ENCODE results near the gene REEP1.
"Not testable (repeated sequence)": the region's sequence is repeated elsewhere in the genome, so short reads cannot be mapped to it uniquely, and the experiment has no call there.

The REEP1 gene

DNA sequence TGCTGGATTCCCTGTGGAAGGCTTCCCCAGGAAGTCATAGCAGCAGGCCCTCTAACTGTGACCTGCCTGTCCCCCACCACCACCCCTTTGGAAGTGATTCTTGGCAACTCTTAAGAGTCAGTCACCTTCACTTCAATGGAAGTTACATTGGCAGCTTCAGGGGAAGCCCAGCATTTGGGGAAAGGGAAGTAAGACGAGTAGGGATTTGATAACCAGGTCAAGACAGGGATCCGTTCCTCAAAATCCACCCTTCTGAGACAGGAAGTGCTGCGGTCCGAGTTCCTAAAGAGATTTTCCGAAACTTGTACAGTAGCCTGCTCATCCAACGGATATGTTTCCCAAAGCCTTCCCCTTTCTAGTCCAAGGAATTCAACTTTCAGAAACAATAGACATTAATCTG lies 84.0 kb downstream of the REEP1 start:
- no peak for DNase-seq (ENCODE audit: low read depth, low spot score)
- no peak overlapping the region for H3K27ac ChIP-seq

DNA sequence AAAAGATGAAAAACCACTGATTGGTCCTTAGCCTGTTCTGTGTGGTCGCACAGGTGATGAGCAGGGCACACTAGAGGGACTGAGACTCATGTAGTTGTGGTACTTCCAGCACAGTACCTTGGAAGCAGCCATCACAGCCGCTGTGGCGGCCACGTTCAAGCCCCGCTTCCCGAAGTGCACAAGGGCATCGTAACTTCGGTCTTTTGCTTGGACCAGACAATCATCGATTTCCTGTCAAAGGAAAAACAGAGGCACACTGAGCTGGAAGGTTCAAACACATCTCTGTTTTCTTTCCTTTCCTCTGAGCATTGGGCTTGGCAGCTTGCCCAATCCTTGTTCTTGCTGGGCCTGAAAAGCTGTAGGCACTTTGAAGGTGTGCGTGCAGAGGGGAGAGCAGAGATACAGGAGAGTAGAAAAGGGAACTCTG lies 85.6 kb downstream of the REEP1 start:
- no peak for DNase-seq (ENCODE audit: low read depth, low spot score)
- H3K27ac ChIP-seq, result no peak overlapping the region

DNA sequence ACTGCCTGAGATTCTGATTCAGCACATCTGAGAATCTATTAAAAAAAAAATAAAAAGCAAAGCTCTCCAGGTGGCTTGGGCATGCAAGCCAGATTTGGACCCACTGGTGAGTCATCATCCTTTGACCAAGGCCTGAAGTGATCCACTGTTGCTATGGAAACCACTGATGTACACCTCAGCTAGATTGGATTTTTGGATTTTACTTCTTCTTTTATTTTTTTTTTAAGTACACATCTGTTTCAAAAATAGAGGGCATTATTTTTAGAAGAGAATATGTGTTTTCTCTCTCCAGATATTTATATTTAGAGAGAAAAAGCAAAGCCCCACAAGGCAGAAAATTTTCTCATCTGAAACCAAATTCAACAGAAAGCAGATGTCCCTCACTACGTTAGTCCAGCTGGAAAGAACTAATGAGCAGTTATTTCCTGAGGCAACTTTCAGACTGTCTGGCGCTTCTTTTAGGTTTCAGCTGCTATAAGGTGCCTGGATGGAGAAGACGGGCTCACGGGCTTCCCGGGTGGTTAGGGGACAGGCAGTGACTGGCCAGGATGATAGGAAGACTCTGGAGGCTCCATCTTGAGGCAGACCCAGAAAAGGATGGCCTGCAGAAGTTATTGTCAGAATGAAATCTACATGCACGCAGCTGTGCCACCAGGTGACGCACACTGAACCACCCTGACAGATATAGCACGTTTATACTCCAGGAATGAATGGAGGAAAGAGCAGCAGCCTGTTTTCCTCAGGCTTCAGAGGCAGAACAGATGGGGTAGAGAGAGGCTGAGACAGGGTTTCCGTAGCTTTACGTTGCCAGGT lies 87.6 kb downstream of the REEP1 start:
- DNase-seq (ENCODE audit: low read depth, low spot score), result no peak
- no peak overlapping the region for H3K27ac ChIP-seq

DNA sequence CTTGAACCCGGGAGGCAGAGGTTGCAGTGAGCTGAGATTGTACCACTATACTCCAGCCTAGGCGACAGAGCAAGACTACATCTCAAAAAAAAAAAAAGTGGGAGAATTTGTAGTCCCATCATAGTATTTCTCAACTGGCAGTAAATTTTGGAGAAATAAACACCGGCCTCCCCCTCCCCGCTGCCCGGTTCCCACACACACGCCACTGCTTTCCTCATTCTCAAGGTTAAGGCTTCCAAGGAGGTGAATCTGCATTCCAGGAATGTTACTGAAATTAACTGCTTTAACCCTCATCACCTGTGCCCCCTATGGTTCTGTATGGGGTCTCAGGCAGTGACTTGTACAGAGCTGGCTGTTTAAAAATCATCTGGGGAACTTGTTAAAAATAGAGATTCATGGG lies 88.2 kb downstream of the REEP1 start:
- no peak overlapping the region for H3K27ac ChIP-seq
- DNase-seq (ENCODE audit: low read depth, low spot score), result no peak

DNA sequence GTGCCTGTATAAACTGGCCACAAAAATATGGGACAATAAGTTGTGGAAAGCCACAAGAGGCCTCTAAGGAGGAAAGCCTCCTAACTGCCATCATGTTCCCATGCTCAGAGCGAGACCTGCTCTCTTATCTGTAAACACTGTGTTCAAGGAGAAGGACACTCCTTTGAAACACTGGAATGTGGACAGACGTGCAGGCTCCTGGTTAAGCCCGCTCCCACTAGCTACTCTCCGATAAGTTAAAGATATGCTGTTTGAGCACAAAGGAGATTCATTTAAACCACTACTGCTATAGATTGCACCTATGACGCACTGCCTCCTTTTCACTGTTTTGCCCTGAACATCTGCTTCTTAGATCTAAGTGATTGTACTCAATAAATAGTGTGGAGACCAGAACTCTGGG lies 92.2 kb downstream of the REEP1 start:
- not testable (repeated sequence) for H3K27ac ChIP-seq; DNase-seq (ENCODE audit: low read depth, low spot score)

DNA sequence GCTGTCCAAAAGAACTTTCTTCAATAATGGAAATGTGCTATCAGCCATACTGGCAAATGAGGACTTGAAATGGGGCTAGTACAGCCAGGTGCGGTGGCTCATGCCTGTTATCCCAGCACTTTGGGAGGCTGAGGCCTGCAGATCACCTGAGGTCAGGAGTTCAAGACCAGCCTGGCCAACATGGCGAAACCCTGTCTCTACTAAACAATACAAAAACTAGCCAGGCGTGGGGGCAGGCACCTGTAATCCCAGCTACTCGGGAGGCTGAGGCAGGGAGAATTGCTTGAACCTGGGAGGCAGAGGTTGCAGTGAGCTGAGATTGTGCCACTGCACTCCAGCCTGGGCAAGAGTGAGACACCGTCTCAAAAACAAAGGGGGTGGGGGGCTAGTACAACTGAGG lies 92.6 kb downstream of the REEP1 start:
- not testable (repeated sequence) for DNase-seq (ENCODE audit: low read depth, low spot score)

DNA sequence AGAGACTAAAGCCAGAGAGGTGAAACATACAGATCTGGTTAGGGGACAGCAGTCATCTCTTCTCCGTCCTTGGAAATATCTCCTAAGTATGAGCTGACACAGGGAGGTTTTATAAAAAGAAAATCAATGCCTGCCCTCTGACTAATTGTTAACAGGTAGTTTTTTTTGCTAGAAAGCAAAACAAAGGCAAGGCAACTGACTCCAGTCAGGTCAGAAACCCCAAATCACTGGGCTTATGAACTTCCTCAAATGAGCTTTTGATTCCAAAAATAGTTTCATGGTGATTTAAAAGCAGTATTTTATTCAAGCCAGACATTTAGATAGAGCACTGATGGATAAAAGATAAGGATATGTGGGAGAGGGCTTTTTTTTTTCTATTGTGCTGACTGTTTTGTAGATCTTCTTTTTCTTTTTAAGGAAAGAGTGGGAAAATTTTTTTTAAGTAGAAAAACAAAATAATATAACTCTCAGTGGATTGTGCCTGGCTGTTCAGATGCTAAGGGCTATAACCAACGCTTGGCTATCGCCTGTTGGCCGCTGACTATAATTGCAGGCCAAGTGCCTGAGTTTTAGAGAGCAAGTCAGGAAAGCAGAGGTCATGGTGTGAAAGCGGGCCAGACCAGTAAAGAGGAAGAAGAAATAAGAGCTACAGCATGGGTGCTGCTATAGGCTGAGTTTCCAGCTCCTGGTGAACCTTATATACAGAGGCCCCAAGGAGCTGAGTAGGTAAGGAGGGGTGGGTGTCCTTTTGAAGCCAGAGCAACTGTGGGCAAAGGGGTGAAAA lies 93.3 kb downstream of the REEP1 start:
- no peak for DNase-seq (ENCODE audit: low read depth, low spot score)
- no peak overlapping the region for H3K27ac ChIP-seq

More for the DNA sequence above, 92.6 kb downstream of the REEP1 start:
- H3K27ac ChIP-seq, result not testable (repeated sequence)

DNA sequence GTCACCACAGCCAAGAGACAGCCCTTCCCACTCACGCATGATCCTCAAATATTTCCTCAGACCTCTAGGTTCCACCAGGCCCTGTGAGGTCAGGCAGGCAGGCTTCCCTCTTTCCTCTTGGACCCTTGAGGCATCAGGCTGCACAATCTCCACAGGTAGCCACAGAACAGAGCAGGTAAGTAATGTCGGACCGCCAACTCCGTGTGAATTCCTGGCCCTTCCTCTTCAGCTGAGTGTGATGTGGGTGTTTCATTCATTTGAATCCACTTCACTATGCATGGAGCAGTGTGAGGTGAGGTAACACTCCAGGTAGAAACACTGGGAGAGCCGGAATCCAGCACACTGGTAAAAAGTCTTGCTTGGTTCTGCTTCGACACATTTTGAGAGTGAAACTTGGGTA lies 94.2 kb downstream of the REEP1 start:
- H3K27ac ChIP-seq, result no peak overlapping the region
- DNase-seq (ENCODE audit: low read depth, low spot score), result no peak

DNA sequence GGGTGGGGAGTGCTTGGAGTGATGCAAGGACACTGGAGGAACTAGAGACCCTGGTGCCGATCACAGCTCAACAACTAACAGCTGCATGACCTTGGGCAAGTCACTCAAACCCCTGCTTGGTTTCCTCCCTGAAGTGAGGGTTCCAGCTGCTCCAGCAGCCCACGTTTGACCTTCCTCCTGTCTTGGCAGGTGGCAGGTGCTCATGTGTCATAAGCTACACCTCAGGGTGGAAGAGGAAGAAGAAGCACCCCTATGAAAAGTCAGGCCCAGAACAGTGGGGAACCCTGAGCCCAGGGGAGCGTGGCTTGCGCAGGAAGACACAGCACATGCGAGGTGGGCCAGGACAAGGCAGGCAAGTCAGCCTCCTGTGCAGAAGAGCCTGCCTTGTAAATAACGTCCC lies 95.8 kb downstream of the REEP1 start:
- H3K27ac ChIP-seq, result no peak overlapping the region
- no peak for DNase-seq (ENCODE audit: low read depth, low spot score)

DNA sequence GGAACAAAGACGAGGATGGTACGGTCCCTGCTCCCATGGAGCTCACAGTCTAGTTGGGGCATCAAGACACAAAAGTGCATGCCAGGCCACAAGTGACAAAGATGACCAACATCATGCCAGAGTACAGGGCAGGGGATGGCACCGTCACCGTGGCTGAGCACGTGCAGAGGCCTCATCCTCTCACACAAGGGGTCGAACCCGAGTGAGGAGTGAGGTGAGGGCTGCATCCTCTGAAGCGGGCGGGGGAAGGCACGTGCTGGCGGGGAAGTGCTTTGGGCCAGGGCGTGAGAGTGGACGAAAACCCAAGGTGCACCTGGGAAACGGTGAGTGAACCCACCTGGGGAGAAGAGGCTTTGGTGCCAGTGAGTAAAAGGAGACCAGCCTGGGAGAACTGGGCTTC lies 97.2 kb downstream of the REEP1 start:
- DNase-seq (ENCODE audit: low read depth, low spot score), result no peak
- H3K27ac ChIP-seq, result no peak overlapping the region

DNA sequence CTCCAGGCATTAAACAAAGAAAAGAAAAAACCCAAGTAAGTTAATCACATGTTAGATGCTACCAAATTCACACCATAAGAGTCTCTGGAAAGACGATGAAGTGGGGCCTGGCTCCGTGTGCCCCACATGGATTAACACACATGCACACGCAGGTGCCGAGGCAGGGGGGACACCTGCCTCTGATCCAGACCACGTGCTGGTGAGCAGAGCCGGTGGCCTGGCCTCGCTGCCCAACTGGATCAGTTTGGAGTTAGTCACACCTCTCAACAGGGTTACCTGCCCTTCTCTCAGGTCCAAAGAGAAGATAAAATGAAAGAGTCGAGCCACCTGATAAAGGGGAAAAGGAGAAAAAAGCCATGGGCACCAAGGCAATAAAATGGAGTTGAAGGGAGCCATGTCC lies 97.7 kb downstream of the REEP1 start:
- DNase-seq (ENCODE audit: low read depth, low spot score), result no peak
- no peak overlapping the region for H3K27ac ChIP-seq

DNA sequence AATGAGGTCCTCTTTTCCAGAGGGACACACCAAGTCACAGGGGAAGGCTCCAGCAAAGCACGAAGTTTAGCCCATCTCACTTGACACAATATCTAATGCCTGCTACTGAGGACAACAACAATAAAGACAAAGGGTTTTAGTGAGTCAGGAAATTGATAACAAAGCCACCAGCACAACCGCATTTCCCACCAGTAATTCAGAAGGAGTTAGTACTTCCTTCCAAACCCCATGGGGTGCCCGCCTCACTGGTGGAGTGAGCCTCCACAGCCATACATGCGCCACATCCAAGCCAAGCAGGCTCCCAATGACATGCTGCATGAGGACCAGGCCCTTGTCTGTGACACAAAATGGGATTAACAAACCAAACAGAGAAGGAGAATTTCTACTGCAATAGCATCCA lies 98.1 kb downstream of the REEP1 start:
- no peak overlapping the region for H3K27ac ChIP-seq
- no peak for DNase-seq (ENCODE audit: low read depth, low spot score)

DNA sequence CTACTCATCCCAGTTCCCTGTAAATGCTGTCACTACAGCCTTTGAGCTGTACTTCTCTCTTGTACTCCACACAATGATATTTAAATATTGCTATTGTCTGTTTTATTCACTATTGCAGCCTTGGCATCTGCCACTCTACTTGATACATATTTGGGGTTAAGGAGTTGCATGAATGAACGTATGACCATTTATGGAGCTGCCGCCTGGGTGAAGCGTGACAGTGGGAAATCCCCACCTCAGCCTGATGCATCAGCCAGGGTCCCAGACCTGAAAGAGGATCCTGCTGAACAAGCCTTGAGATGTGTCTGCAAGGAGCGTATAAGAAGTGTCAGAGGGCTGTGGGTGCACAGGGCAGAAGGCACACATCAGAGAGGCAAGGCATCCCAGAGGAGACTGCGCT lies 99.1 kb downstream of the REEP1 start:
- no peak for DNase-seq (ENCODE audit: low read depth, low spot score)

DNA sequence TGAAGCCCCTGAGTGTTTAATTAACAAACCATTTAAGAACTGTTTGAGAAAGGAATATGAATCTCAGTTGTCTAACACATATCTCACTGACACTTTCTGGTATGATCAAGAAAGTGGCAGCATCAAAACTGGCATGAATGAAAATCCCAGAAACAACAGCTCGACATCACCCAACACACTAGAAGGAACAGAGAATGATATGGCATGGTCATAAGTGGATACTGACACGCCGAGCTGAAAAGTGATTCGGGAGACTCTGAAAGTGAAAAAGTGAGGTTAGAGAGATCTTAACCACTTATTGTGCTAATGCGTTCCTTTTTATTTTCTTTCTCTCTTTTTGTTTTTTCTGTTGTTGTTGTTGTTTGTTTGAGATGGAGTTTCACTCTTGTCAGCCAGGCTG lies 100.3 kb downstream of the REEP1 start:
- no peak overlapping the region for H3K27ac ChIP-seq
- DNase-seq (ENCODE audit: low read depth, low spot score), result no peak

More for the DNA sequence above, 99.1 kb downstream of the REEP1 start:
- H3K27ac ChIP-seq, result no peak overlapping the region

DNA sequence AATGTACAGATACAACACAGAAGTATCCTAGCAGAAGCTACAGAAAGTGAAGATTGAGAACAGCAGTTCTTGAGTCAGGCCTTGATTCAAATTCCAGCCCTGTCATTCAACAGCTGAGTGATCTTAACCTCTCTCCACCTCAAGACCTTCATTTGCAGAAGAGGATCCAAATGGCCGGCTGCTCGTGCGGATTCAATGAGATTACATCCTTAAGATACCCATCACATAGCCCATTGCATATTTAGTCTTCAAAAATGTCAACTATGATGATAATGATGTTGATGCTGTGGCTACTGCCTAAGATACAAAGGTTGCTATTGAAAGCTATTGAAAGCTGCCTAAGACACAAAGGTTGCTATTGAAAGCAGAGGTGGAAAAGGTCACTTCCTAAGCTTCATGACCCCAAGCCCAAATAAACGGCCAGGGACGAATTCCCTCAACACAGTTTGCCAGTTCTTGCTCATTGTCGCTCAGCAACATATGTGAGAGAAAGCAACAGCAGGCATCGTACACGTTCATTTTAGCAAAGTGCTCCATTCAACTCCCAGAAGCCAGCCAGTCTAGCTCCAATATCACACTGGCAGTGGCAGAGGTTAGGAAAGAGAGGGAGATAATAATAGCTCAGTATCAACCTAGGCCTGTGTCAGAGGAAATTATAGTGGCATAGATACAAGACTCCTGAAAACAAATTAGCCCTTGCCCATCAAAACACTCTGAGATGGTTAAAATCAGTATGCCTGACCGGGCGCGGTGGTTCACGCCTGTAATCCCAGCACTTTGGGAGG lies 102.0 kb downstream of the REEP1 start:
- H3K27ac ChIP-seq, result no peak overlapping the region
- no peak for DNase-seq (ENCODE audit: low read depth, low spot score)

DNA sequence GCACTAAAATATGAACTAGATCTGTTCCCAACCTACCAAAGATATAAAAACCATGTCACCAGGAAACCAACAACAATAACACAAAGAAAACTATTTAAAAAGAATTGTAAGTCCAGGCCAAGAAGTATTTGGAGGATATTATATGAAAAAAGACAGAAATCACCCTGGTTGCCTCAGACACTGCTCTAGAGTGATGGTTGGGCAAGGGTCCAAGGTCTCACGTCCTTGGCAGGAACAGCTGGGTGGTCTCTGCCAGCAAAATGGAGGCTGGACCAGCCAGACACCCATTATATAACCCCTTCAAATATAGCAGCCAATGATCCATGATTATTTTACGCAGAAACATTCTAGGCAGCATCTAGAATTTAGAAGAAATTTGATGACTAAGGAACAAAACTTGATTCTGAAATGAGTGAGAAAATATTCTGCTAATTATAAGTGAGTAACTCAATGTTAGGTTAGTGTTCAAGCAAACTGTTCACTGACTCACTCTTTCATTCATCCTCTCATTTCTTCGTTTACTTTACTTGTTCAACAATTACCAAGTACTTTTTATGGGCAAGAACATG lies 102.8 kb downstream of the REEP1 start:
- DNase-seq (ENCODE audit: low read depth, low spot score), result no peak

DNA sequence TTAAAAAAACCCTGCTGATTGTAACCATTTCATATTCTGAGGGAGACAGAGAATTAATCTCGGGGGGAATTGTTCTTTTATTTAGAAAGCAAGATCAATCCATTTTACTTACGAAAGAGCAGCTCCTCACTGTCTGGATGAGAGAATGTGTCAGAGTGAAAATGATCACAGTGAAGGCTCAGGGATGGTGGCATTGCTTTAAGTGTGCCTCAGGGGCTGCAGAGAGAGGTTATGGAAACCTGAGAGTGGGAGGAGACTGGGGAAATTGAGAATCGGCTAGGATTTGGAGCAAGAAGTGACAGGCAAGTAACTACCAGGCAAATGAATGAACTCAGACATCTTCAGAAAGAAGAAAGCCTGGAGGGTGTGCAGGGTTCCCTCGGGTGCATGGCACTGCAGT lies 104.0 kb downstream of the REEP1 start:
- DNase-seq (ENCODE audit: low read depth, low spot score), result no peak
- H3K27ac ChIP-seq, result no peak overlapping the region

More for the DNA sequence above, 102.8 kb downstream of the REEP1 start:
- H3K27ac ChIP-seq, result no peak overlapping the region

DNA sequence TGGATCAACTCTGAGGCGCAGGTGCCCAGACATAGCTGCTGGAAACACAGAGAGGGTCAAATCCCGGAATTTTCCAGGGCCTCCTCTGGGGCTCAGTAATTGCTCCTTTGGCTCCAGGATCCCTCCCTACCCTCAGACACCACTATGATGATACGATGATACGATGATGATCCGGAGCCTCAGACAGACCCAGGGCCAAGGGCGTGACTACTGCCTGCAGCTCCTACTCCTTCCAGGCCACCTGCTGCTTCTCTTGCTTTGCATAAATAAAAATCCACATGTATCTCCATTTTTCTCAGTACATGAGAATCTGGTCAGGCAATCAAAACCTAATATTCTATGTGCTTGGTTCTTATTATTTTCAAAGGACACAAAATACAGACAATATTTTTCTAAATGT lies 104.5 kb downstream of the REEP1 start:
- DNase-seq (ENCODE audit: low read depth, low spot score), result no peak
- no peak overlapping the region for H3K27ac ChIP-seq

DNA sequence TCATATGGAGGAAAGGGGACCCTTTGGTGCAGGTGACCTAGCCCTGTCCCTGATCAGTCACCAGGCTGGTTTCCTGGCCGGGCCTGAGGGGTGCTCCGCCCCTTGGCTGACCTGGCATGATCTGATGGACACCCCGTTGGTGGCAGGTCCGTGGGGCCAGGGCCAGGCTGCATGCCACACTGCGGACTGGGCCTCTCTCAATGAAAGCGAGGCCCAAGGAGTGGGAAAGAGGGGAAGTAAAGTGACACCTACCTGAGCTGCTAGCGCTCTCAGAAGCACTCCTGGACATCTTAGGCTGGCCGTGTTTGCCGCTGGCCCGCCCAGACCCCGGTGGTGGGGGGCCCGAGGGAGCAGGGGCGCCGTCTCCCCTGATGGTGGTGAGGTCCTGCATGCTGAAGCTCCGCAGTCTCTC lies 105.0 kb downstream of the REEP1 start:
- no peak for DNase-seq (ENCODE audit: low read depth, low spot score)
- H3K27ac ChIP-seq, result no peak overlapping the region

DNA sequence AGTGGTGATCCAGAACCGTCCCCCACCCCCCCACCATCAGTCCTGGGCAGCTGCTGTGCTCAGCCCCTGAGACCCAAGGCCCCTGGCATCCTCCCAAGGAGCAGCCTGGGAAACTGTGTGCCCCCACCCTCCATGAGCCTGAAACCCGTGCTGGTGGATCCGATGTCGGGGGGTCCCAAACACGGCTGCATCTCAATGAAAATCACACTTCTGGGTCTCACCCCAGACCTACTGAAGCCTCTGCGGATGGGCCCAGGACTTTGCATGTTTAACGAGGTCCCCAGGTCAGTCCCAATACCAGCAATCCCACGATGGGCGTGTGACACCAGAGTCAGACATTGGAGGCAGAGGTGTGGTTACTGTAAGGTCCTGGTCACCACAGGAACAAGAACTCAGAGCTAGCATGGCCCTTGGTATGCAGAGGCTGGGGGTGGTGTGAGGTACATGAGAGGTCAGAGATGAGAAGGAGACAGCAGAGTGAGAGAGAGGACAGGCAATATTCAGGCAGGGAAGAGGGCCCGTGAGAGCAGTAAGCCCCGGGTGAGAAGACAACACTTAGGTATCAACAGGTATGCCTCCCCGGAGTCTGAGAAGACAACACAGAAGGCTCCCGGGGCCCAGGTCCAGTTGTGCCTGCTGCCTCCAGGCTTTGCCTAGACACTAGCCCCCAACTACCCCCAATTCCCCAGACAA lies 105.6 kb downstream of the REEP1 start:
- DNase-seq (ENCODE audit: low read depth, low spot score), result no peak
- H3K27ac ChIP-seq, result no peak overlapping the region

Data from epithelial cell of prostate (primary cell).